Measurements from ENCODE around the gene C1QTNF1.

C1QTNF1 gene

GRCh38 chr17:79042421-79043190, 18.6 kb downstream of the C1QTNF1 start:
- DNase-seq = peak; percentile 58 to 84

GRCh38 chr17:79043191-79043930, 19.4 kb downstream of the C1QTNF1 start:
- DNase-seq = no peak

- DNase-seq = no peak
Observed at GRCh38 chr17:79043931-79044320, 20.0 kb downstream of the C1QTNF1 start.

- no peak for DNase-seq
Observed at GRCh38 chr17:79044462-79044861, 20.5 kb downstream of the C1QTNF1 start.

GRCh38 chr17:79045001-79045729, 21.2 kb downstream of the C1QTNF1 start:
- no peak for DNase-seq

- DNase-seq = peak; percentile 81 to 91
Observed at GRCh38 chr17:79045842-79046196, 21.9 kb downstream of the C1QTNF1 start.

- peak; percentile 82 to 89 for DNase-seq
Observed at GRCh38 chr17:79046197-79046915, 22.4 kb downstream of the C1QTNF1 start.

GRCh38 chr17:79046916-79047280, 22.9 kb downstream of the C1QTNF1 start:
- DNase-seq = peak; percentile 91 to 97

GRCh38 chr17:79047291-79047920, 23.4 kb downstream of the C1QTNF1 start:
- no peak for DNase-seq

- DNase-seq = no peak
Observed at GRCh38 chr17:79047923-79048825, 24.2 kb downstream of the C1QTNF1 start.

- DNase-seq = no peak
Observed at GRCh38 chr17:79048826-79049755, 25.1 kb downstream of the C1QTNF1 start.

- no peak for DNase-seq
Observed at GRCh38 chr17:79049821-79050220, 25.9 kb downstream of the C1QTNF1 start.

- DNase-seq = peak in 1 of 2 experiments; percentile 68
Observed at GRCh38 chr17:79050551-79050950, 26.6 kb downstream of the C1QTNF1 start.

GRCh38 chr17:79051306-79051705, 27.3 kb downstream of the C1QTNF1 start:
- DNase-seq = no peak

GRCh38 chr17:79052131-79052530, 28.2 kb downstream of the C1QTNF1 start:
- no peak for DNase-seq

- DNase-seq = peak; percentile 35 to 75
Observed at GRCh38 chr17:79053251-79053925, 29.4 kb downstream of the C1QTNF1 start.

GRCh38 chr17:79054200-79054960, 30.4 kb downstream of the C1QTNF1 start:
- DNase-seq = no peak

- DNase-seq = no peak
Observed at GRCh38 chr17:79055197-79055596, 31.2 kb downstream of the C1QTNF1 start.

Measured in NCI-H524 (cell line).